Measurements from ENCODE around the gene FAM228A. TPM values are rescaled to one million over a fixed set of nuclear protein-coding genes. Genes with fewer than 3 reads are reported as not detected.

Gene FAM228A
- total and polyA plus RNA-seq, 2 of the 4 experiments (the other 2 are of a cell fraction) = not detected

DNA sequence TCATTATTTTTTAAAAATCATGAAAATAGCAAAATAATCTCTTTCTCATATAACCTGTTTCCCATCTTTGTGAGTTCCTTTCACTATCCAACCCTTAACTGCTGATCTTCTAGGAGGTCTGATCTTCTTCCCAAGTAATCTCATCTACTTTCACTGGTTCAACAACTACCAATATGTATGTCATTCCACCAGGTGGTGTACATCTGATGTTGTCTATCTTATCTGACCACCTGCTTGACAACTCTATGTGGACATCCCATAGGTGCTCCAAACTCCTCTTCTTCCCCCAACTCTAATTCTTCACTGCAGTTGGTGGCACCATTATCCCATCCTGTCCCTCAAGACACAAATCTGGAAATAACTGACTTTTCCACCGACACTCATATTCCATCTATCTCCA, 62.5 kb downstream of the FAM228A start:
- no peak overlapping the region for H3K4me3 ChIP-seq (ENCODE audit: insufficient read depth, low read depth, low read length)
- H3K9me3 ChIP-seq (ENCODE audit: control insufficient read depth, insufficient read depth, low read length) = no peaks in the 10 kb centered on the region
- no peaks in the 10 kb centered on the region for H3K9me1 ChIP-seq (ENCODE audit: insufficient read depth, low read length)
- H3K27ac ChIP-seq (ENCODE audit: insufficient read depth, low read length) = no peak overlapping the region
- no peak overlapping the region for H3K23ac ChIP-seq (ENCODE audit: low read depth, low read length)
- TF ChIP-seq MXI1 (IDR thresholded peaks at IDR 0.05; ENCODE audit: borderline replicate concordance, low read depth, low read length) (no peak), BHLHE40 (IDR thresholded peaks at IDR 0.05; ENCODE audit: low read depth, low read length) (no peak), SMC3 (IDR thresholded peaks at IDR 0.05; ENCODE audit: low read depth, low read length) (no peak), POLR2A (IDR thresholded peaks at IDR 0.05; ENCODE audit: low read depth, low read length) (no peak), CEBPB (IDR thresholded peaks at IDR 0.05; ENCODE audit: low read depth, low read length) (no peak), RCOR1 (IDR thresholded peaks at IDR 0.05; ENCODE audit: insufficient replicate concordance, low read length) (no peak), FOS (IDR thresholded peaks at IDR 0.05; ENCODE audit: low read depth, low read length) (no peak)
- TF ChIP-seq, protein P1, sequence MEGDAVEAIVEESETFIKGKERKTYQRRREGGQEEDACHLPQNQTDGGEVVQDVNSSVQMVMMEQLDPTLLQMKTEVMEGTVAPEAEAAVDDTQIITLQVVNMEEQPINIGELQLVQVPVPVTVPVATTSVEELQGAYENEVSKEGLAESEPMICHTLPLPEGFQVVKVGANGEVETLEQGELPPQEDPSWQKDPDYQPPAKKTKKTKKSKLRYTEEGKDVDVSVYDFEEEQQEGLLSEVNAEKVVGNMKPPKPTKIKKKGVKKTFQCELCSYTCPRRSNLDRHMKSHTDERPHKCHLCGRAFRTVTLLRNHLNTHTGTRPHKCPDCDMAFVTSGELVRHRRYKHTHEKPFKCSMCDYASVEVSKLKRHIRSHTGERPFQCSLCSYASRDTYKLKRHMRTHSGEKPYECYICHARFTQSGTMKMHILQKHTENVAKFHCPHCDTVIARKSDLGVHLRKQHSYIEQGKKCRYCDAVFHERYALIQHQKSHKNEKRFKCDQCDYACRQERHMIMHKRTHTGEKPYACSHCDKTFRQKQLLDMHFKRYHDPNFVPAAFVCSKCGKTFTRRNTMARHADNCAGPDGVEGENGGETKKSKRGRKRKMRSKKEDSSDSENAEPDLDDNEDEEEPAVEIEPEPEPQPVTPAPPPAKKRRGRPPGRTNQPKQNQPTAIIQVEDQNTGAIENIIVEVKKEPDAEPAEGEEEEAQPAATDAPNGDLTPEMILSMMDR (conservative IDR thresholded peaks at IDR 0.05; ENCODE audit: low read depth, low read length) = no peak
- TF ChIP-seq, protein P2, sequence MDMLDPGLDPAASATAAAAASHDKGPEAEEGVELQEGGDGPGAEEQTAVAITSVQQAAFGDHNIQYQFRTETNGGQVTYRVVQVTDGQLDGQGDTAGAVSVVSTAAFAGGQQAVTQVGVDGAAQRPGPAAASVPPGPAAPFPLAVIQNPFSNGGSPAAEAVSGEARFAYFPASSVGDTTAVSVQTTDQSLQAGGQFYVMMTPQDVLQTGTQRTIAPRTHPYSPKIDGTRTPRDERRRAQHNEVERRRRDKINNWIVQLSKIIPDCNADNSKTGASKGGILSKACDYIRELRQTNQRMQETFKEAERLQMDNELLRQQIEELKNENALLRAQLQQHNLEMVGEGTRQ (IDR thresholded peaks at IDR 0.05; ENCODE audit: low read depth, low read length) = no peak
- H2AK9ac ChIP-seq (replicated peaks; ENCODE audit: low read depth, low read length, poor library complexity) = no peak overlapping the region
- no peak overlapping the region for H2BK120ac ChIP-seq (ENCODE audit: low read depth, low read length)
- no peaks in the 10 kb centered on the region for H3K27me3 ChIP-seq (ENCODE audit: control insufficient read depth, insufficient read depth, low read length)
- no peak overlapping the region for H4K5ac ChIP-seq (ENCODE audit: low read depth, low read length)
- CTCF ChIA-PET = no interaction called here
- H4K20me1 ChIP-seq (ENCODE audit: insufficient read depth, low read length) = no peaks in the 10 kb centered on the region
- no peak overlapping the region for H2BK15ac ChIP-seq (ENCODE audit: low read depth, low read length)
- H3K4me2 ChIP-seq (ENCODE audit: low read depth, low read length) = no peak overlapping the region
- no TSS peak for BruUV-seq (replicated peaks)
- no peak overlapping the region for H4K91ac ChIP-seq (ENCODE audit: insufficient read depth, low read depth, low read length)
- no peak overlapping the region for H3K14ac ChIP-seq (replicated peaks; ENCODE audit: low read depth, low read length)
- no peaks in the 10 kb centered on the region for H3K4me1 ChIP-seq (ENCODE audit: control insufficient read depth, insufficient read depth, low read length)
- no CpG with 5 or more reads among the region's 1 CpG for WGBS, 2 experiments (ENCODE audit: extremely low coverage in 2 of 2, insufficient read length in 1 of 2)
- POLR2A ChIA-PET (ENCODE audit: unreplicated experiment) = no interaction called here
- in situ Hi-C loops (cut with MboI; ENCODE audit: low sequenced_read_pairs) (no loop called here), dilution Hi-C loops (cut with HindIII; ENCODE audit: low sequenced_read_pairs, unreplicated experiment) (no loop called here), intact Hi-C loops (cut with micrococcal nuclease) (loop anchor here (5.0 kb wide), 1 partner anchor 145 kb away; no protein-coding TSS in a partner anchor)
- H2BK5ac ChIP-seq (ENCODE audit: low read depth, low read length, poor library complexity, severe bottlenecking) = no peak overlapping the region
- no peak overlapping the region for H2AFZ ChIP-seq (replicated peaks; ENCODE audit: low read length, poor library complexity)
- H2AK5ac ChIP-seq (ENCODE audit: low read depth, low read length) = no peak overlapping the region
- no peak for DNase-seq
- no peak overlapping the region for H3K9ac ChIP-seq (ENCODE audit: low read depth, low read length)
- H4K8ac ChIP-seq (ENCODE audit: low read depth in 2 of 2, low read length in 2 of 2) = no peak overlapping the region
- no peaks in the 10 kb centered on the region for H3K79me1 ChIP-seq (ENCODE audit: low read depth in 1 of 2, low read length in 2 of 2)
- H3K4ac ChIP-seq (ENCODE audit: low read depth, low read length) = no peak overlapping the region
- H3K36me3 ChIP-seq (ENCODE audit: control insufficient read depth, insufficient read depth, low read length) = no peaks in the 10 kb centered on the region
- no peak for ATAC-seq (ENCODE audit: low read depth)
- H2BK20ac ChIP-seq (ENCODE audit: low read depth, low read length) = no peak overlapping the region
- H3K56ac ChIP-seq (ENCODE audit: extremely low read depth, insufficient read depth, low read length) = no peak overlapping the region
- H3K18ac ChIP-seq (ENCODE audit: low read depth, low read length) = no peak overlapping the region
